SIG-M5 treated with dmso at 0.1 percent for 504 hours (cell line): ENCODE data around the gene AK1.

Source experiments
- DNase-seq: peaks from one replicate; lab custom pipeline; 2025; ENCODE audit not compliant: unreplicated experiment; lab: John Stamatoyannopoulos, UW

Gene AK1

DNA sequence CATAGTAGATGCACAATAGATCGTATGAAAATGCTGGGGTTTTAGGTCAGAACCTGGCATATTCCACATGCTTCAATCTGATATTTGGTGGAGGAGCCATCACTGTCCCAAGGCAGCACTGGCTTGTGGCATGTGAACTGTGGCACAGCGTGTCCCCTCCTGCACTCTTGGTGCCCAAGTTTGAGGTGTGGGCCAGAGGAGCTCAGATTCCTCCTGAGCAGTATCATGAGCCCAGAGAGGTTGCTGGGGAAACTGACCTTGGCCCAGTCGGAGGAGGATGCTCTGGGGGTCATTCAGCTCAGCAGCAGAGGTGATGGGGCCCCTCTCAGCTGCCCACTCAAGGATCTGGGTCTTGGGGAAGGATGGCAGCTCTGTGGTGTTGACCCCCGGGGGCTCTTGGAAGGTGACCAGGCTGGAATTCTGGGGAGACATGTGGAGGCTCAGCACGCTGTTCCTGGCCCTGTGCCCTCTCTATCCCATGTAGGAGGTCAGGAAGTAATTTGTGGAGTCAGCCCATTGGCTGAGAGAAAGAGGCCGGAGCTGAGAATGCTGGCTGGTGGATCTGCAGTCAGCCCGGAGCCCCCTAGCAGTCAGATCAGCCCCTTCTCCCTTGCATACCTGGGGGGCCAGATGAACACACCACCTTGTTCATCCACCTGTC, 51.1 kb downstream of the AK1 start:
- no peak for DNase-seq

DNA sequence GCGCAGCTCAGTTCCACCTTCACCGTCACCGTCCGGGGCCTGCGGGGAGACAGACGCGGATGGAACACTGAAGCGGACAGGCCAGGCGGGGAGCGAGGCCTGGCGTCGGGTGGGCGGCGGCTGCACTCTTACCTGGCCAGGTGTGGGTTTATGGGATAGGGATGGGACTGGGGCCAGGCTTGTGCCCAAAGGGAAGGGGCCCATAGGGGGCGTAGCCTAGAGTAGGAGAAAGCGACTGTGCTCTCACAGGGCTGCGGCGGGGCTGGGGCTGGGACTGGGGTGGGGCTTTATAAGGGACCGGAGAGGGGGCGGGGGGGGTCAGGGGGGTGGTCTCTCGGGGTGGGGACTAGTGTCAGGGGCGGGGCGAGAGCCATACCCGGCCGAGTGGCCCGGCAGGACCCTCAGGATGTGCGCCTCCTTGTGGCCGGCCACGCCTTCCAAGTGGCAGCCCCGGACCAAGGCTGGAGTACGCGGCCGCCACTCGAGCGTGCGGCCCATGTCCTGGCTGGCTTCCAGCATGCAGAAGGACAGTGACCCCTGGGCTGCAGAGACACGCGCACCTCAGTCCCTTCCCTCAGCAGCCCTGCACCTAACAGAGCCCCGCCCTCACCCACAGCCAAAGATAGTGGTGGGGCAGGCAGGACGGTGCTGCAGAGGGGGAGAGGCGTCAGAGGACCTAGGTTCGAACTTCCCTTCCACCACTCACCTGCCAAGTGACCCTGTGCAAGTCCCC, 52.0 kb downstream of the AK1 start:
- no peak for DNase-seq

DNA sequence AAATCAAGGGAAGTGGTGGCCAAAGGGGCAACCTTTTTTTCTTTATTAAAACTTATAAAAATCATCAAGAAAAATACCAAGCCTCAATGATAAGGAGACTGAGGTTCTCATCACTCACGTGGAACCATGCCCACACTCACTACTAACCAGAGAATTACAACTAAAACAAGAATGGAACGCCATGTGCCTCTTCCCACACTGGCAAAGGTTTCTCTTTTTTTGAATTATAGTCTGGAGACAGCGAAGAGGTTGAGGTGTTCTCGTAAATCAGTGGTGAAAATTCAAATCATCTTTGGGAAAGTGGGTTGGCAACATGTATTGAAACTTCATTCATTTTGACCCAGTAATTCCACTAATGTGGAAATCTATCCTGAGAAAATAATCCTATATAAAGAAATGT, 55.4 kb downstream of the AK1 start:
- DNase-seq: no peak

DNA sequence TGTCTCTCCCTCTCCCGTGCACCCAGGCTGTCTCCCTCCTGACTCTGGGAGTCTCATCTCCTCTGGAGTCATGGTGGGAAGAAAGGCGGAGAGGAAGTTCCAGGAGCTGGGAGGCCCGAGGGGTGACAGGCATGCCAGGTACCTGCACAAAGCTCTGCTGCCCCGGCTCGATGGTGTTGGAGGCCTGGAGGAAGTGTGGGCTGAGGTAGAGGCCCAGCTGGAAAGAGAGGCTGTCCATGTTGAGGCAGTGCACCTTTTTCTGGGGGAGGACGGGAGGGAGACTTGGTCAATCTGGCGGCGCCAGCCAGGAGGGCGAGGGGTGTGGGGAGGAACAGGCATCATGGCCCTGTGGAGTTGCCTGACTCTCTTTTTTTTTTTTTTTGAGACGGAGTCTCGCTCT, 58.9 kb downstream of the AK1 start:
- no peak for DNase-seq

DNA sequence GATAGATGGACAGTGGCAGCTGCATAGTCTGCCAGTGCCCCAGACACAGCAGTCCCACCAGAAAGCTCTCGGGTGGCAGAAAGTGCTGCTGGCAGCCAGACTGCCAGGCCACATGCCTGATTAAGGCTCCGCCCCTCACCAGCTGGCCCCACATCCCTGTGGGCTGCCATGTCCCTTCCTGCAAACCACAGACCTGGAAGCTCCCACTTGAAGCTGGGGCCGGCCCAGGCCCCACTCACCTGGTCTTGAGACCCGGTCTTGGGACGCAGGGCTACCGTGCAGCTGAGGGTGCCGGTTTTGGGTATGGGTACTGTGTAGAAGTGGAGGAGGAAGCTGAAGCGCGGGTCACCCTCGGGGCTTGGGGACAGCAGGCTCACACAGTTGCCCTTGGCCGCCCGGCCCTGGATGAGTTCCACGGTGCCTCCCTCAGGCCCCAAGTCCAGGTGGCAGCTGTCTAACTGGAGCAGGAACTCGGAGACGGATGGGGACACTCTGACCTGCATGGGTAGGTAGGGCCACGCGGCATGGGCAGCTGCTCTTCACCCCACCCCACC, 59.5 kb downstream of the AK1 start:
- no peak for DNase-seq

DNA sequence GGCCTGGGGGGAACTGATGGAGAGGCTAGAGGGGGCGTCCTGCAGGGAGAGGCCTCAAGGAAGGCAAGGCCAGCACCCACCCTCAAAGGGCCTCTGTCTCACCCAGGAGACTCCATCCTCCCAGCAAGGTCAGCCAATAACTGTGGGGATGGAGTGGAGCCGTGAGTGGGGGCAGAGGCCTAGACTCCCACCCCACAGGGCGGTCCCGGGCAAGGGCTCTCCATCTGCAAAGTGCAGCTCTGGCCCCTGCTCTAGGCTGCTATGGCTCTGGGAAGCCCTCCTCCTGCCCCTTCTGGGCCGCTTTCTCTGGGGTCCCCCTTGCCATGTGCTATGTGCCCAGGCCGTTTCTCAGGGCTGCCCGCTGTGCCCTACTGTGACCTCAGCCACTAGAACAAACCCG, 60.7 kb downstream of the AK1 start:
- DNase-seq: no peak
